Stomach (tissue), 9 donors: ENCODE data around the gene C2CD4D. TPM values are rescaled to one million over a fixed set of nuclear protein-coding genes. Genes with fewer than 3 reads are reported as not detected.

ENCODE experiments used
- DNase-seq, 2 donors: peaks; one replicate each; pipeline versions ENCODE4 v3.0.0 to v3.0.0-alpha.2; 2013 to 2019
- H3K27ac ChIP-seq, 5 donors: fragments of 200-600 bp in 4 of 5; sonication (generic) in 4 of 5; one replicate each; pipeline ENCODE4 v1.5.1; 2013 to 2019; ENCODE audit warnings: mild to moderate bottlenecking in 1 of 5, moderate library complexity in 1 of 5
- H3K27me3 ChIP-seq, 3 donors: fragments of 200-600 bp; sonication (generic); one replicate each; pipeline ENCODE4 v1.5.1; 2017 to 2019; ENCODE audit warnings: mixed run types in 1 of 3
- H3K36me3 ChIP-seq, 4 donors: fragments of 200-600 bp; sonication (generic); 1 replicate in 3 of 4; 2 replicates in 1 of 4; pipeline ENCODE4 v1.5.1; 2016 to 2019
- H3K4me1 ChIP-seq, 4 donors: fragments of 200-600 bp; sonication (generic); one replicate each; pipeline ENCODE4 v1.5.1; 2016 to 2019
- H3K4me3 ChIP-seq, 4 donors: fragments of 200-600 bp; sonication (generic) in 3 of 4; one replicate each; pipeline ENCODE4 v1.5.1; 2016 to 2019; ENCODE audit warnings: mild to moderate bottlenecking in 1 of 4
- H3K9me3 ChIP-seq, 4 donors: fragments of 200-600 bp; sonication (generic); one replicate each; pipeline ENCODE4 v1.5.1; 2016 to 2019
- EP300 ChIP-seq: sonication (generic); formaldehyde crosslinking; IDR thresholded peaks from one replicate; pipeline ENCODE4 v1.6.1; 2017; ENCODE audit warnings: antibody characterized with exemption
- POLR2A ChIP-seq, 4 donors: fragments of 450-650 bp; IDR thresholded peaks; one replicate each; pipeline ENCODE4 v1.6.1; 2016; ENCODE audit warnings: antibody characterized with exemption in 4 of 4, control low read depth in 2 of 4, mild to moderate bottlenecking in 1 of 4, moderate library complexity in 1 of 4
- POLR2AphosphoS5 ChIP-seq, 3 donors: sonication (generic); formaldehyde crosslinking; IDR thresholded peaks; one replicate each; pipeline ENCODE4 v1.6.1; 2016; ENCODE audit warnings: antibody characterized with exemption in 3 of 3
- WGBS, 5 donors: extraction: QIAGEN DNeasy Blood & Tissue Kit in 3 of 5; methylation state at CpG; one replicate each; pipeline versions ENCODE4 v1.1.5 to v1.1.7; 2013 to 2018; 5-methylcytosine and 5-hydroxymethylcytosine counted together
- intact Hi-C: fragments of 100-400 bp; cut with DNase I; formaldehyde crosslinking; loops from one replicate; pipeline ENCODE4 v1.15.1; 2023; ENCODE audit warnings: low total_unique reads
- polyA plus RNA-seq, 3 donors: library from polyadenylated mRNA; stranded (reverse); fragments of 200-250 nt; gene quantifications; one replicate each; pipeline ENCODE4 v1.2.3, GENCODE V29; 2013
- total RNA-seq, 5 donors: library from RNA; depleted of rRNA; stranded (reverse); fragments of >200 nt; gene quantifications; one replicate each; pipeline versions ENCODE4 v1.1.0 to v1.2.3, GENCODE V29; 2014 to 2016
- TF ChIP-seq, protein P1 (sequence below), 7 experiments: fragments of 450-650 bp in 4 of 7; fragments of 200-600 bp in 3 of 7; sonication (generic) in 3 of 7; IDR thresholded peaks; one replicate each; pipeline ENCODE4 v1.5.1; 2016 to 2019; ENCODE audit warnings: antibody characterized with exemption in 7 of 7, control low read depth in 2 of 7, mild to moderate bottlenecking in 1 of 7
- donor health status: healthy with polysubstance abuse.
- donor health status: Bipolar disorder and iron deficiency.
- donor health status: healthy.

The C2CD4D gene
- total and polyA plus RNA-seq, 8 donors = 0.44 to 0.73 (median 0.58) TPM; not detected in 5

DNA sequence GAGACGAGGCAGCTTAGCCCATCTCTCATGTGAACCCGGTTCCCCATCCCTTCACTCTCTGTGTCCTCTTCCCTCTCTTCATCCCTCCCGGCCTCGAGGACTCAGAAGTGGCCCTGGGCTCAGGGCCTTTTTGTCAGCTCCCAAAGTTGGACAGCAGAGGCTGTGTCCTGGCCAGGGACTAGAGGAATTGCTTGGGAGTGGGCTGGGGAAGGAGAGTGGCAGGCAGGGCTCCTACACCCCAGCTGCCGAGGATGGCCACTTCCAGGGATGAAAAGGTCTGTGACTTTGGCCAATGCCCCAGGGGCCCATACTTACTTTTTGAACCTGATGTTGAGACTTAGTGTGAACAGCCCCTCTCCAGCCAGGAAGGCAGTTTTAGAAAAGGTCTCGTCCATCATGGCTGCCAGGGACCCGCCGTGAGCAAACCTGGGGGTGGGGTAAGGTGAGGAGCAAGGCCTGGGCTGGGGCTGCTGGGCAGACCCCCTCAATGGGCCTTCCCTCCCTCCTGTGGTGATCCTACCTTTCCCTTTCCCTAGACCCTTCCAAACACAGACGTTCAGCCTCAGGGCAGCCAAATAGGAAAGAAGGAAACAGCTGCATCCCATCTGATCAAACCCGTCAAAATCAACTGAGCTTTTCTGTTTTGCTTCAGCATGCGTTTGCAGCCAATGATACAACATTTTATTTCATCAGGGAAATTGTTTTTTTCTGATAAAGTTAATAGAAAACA lies 8.4 kb upstream of the C2CD4D start:
- Histone ChIP-seq H3K9me3 (no peaks in the 10 kb centered on the region), H3K27ac (no peak overlapping the region), H3K4me3 (no peak overlapping the region), H3K27me3 (peaks cover 0 to 52% (median 0%) of the 10 kb centered on the region in 3 donors), H3K36me3 (no peaks in the 10 kb centered on the region), H3K4me1 (peaks cover 0 to 8% (median 2%) of the 10 kb centered on the region in 4 donors)
- peak; percentile 17 to 50 for DNase-seq
- intact Hi-C loops = no loop called here
- TF ChIP-seq POLR2AphosphoS5 (IDR thresholded peaks at IDR 0.05) (no peak), POLR2A (IDR thresholded peaks at IDR 0.05) (no peak), EP300 (no peak)
- TF ChIP-seq, protein P1, sequence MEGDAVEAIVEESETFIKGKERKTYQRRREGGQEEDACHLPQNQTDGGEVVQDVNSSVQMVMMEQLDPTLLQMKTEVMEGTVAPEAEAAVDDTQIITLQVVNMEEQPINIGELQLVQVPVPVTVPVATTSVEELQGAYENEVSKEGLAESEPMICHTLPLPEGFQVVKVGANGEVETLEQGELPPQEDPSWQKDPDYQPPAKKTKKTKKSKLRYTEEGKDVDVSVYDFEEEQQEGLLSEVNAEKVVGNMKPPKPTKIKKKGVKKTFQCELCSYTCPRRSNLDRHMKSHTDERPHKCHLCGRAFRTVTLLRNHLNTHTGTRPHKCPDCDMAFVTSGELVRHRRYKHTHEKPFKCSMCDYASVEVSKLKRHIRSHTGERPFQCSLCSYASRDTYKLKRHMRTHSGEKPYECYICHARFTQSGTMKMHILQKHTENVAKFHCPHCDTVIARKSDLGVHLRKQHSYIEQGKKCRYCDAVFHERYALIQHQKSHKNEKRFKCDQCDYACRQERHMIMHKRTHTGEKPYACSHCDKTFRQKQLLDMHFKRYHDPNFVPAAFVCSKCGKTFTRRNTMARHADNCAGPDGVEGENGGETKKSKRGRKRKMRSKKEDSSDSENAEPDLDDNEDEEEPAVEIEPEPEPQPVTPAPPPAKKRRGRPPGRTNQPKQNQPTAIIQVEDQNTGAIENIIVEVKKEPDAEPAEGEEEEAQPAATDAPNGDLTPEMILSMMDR (IDR thresholded peaks at IDR 0.05) = no peak
- 48 to 68% (median 65%) methylated on average over 10 to 11 of the region's 11 CpGs for WGBS, 5 donors

DNA sequence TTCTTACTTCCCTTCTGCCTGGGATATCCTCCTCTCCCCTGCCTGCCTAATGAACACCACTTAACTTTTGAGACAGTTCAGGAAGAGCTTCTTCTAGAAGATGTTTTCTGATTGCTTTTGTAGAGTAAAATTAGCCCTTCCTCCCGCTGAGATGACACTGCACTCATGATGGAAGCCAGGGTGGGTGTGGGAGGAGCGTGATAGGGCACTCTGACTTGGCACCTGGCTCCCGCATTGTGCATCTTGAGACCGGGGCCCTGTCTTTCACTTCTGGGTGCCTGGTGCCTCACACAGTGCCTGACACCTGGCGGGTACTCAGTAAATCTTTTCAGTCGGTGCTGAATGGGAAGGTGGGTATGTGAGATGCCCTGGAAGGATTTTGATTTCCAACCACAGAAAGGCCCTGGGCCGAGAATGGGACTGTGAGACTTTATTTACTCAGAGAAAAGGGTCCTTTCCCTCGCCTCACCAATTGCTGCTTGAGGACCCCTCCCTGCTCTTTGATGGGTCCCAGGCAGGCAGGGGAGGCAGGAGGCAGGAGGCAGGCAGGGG lies 7.1 kb upstream of the C2CD4D start:
- WGBS, 5 donors = 88 to 94% (median 93%) methylated on average over 8 of the region's 8 CpGs
- DNase-seq = no peak
- H3K36me3 ChIP-seq = no peaks in the 10 kb centered on the region
- H3K9me3 ChIP-seq = no peaks in the 10 kb centered on the region
- H3K4me1 ChIP-seq = peaks cover 0 to 8% (median 2%) of the 10 kb centered on the region in 4 donors
- H3K27me3 ChIP-seq = peaks cover 0 to 40% (median 0%) of the 10 kb centered on the region in 3 donors
- intact Hi-C loops = no loop called here
- no peak for TF ChIP-seq POLR2A (IDR thresholded peaks at IDR 0.05)
- TF ChIP-seq POLR2AphosphoS5 (IDR thresholded peaks at IDR 0.05) = no peak
- no peak for TF ChIP-seq EP300
- TF ChIP-seq, protein P1 (IDR thresholded peaks at IDR 0.05) = no peak
- H3K27ac ChIP-seq = no peak overlapping the region
- H3K4me3 ChIP-seq = no peak overlapping the region

DNA sequence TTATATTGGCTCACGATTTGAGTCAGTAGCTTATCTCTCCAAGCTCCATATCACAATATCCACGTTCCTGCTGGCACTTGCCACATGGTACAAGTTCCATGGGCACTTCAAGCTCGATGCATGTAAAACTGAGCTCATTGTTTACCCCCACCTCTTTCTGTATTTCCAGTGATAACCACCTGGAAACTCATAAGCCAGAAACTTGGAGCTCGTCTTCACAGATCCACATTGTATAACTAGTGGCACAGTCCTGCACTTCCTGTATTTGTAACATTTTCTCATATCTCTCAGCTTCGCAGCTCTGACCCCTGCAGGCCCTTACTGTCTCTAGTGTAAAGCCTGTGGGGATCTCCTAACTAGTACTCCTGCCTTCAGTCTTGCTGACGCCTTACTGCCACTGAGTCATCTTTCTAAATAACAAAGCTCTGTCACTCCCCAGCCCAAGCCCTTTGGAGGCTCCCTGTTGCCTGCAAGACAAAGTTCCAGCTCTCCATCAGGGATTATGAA lies 6.5 kb upstream of the C2CD4D start:
- Histone ChIP-seq H3K36me3 (no peaks in the 10 kb centered on the region), H3K27ac (no peak overlapping the region), H3K4me1 (peaks cover 0 to 8% (median 2%) of the 10 kb centered on the region in 4 donors), H3K27me3 (peaks cover 0 to 40% (median 0%) of the 10 kb centered on the region in 3 donors), H3K4me3 (no peak overlapping the region), H3K9me3 (no peaks in the 10 kb centered on the region)
- TF ChIP-seq POLR2A (IDR thresholded peaks at IDR 0.05) (no peak), POLR2AphosphoS5 (IDR thresholded peaks at IDR 0.05) (no peak), EP300 (no peak)
- TF ChIP-seq, protein P1 (IDR thresholded peaks at IDR 0.05) = no peak
- DNase-seq = no peak
- WGBS, 5 donors = 28 to 50% (median 38%) methylated on average over 6 of the region's 6 CpGs
- intact Hi-C loops = no loop called here

DNA sequence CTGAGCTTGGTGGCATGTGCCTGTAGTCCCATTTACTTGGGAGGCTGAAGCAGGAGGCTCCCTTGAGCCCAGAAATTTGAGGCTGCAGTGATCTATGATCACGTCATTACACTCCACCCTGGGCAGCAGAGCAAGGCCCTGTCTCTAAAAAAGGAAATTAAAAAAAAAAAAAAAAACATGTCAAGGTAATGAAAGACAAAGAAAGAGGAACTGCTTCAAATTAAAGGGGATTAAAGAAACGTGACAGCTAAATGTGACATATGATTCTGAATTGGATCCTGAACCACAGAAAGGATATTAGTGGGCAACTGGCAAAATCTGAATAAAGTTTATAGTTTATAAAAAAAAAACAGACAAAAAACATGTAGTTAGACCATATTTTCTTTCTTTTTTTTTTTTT lies 3.8 kb upstream of the C2CD4D start:
- H3K4me3 ChIP-seq = no peak overlapping the region
- 79 to 87% (median 85%) methylated on average over 2 of the region's 2 CpGs for WGBS, 5 donors
- H3K4me1 ChIP-seq = peaks cover 14 to 28% (median 24%) of the 10 kb centered on the region in 4 donors
- DNase-seq = no peak
- intact Hi-C loops = no loop called here
- TF ChIP-seq POLR2AphosphoS5 (IDR thresholded peaks at IDR 0.05) = no peak
- TF ChIP-seq POLR2A (IDR thresholded peaks at IDR 0.05) = no peak
- TF ChIP-seq, protein P1 (IDR thresholded peaks at IDR 0.05) = no peak
- H3K36me3 ChIP-seq = no peaks in the 10 kb centered on the region
- no peaks in the 10 kb centered on the region for H3K9me3 ChIP-seq
- peaks cover 0 to 47% (median 15%) of the 10 kb centered on the region in 3 donors for H3K27me3 ChIP-seq
- H3K27ac ChIP-seq = no peak overlapping the region
